Tibial artery (tissue), 4 donors: ENCODE measurements around the gene RNF213.

Source experiments
- DNase-seq, 2 donors: peaks; one replicate each; pipeline ENCODE4 v3.0.0-alpha.2; 2019
- H3K27ac ChIP-seq, 2 donors: fragments of 200-600 bp; sonication (generic) in 1 of 2; 1 replicate in 1 of 2; 2 replicates in 1 of 2; pipeline ENCODE4 v1.5.1; 2018 to 2019; ENCODE audit warnings: mild to moderate bottlenecking in 1 of 2
- H3K27me3 ChIP-seq, 2 donors: fragments of 200-600 bp; sonication (generic) in 1 of 2; one replicate each; pipeline versions ENCODE4 v1.5.1 to v1.6.0; 2016 to 2019
- H3K36me3 ChIP-seq, 3 donors: fragments of 200-600 bp; sonication (generic) in 2 of 3; one replicate each; pipeline ENCODE4 v1.5.1; 2016 to 2019; ENCODE audit warnings: mild to moderate bottlenecking in 2 of 3
- H3K4me1 ChIP-seq, 4 donors: fragments of 200-600 bp; sonication (generic) in 2 of 4; 1 replicate in 3 of 4; 2 replicates in 1 of 4; pipeline ENCODE4 v1.5.1; 2016 to 2019
- H3K4me3 ChIP-seq, 2 donors: fragments of 200-600 bp; sonication (generic) in 1 of 2; 1 replicate in 1 of 2; 2 replicates in 1 of 2; pipeline ENCODE4 v1.5.1; 2018 to 2019; ENCODE audit warnings: mild to moderate bottlenecking in 2 of 2
- H3K9me3 ChIP-seq, 3 donors: fragments of 200-600 bp; sonication (generic) in 1 of 3; one replicate each; pipeline ENCODE4 v1.5.1; 2016 to 2019
- intact Hi-C: fragments of 100-400 bp; cut with DNase I; formaldehyde crosslinking; loops from one replicate; pipeline ENCODE4 v1.15.0; 2023; ENCODE audit warnings: low total_unique reads
- TF ChIP-seq, protein P1 (sequence below), 2 experiments: fragments of 200-600 bp in 1 of 2; fragments of 450-650 bp in 1 of 2; IDR thresholded peaks; one replicate each; pipeline ENCODE4 v1.5.1; 2017 to 2019; ENCODE audit warnings: antibody characterized with exemption in 2 of 2, mild to moderate bottlenecking in 1 of 2, moderate library complexity in 1 of 2

RNF213 gene

DNA sequence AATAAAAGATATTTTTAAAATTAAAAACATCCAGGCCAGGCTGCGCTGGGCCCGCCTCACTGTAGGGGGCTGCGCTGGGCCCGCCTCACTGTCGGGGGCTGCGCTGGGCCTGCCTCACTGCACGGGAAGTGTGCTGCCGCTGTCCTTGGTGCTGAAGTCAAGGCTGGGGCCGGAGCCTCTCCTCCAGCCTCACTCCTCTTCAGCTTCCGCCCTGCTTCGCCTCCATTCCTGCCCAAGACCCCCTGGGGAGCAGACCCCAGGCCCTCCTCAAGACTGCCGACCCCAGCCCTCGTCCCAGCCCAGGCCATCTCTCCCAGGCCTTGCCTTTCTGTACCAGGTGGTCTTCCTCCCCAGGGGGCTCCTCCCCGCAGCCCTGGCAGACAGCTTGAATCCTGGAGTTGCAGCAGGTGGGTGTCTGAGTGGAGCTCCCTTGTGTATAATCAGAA lies 180.5 kb downstream of the RNF213 start:
- intact Hi-C loops = no loop called here
- Histone ChIP-seq H3K27me3 (peaks cover 0 to 8% of the 10 kb centered on the region in 2 donors), H3K4me3 (no peak overlapping the region), H3K9me3 (no peaks in the 10 kb centered on the region), H3K36me3 (peaks cover 4 to 27% (median 7%) of the 10 kb centered on the region in 3 donors), H3K27ac (no peak overlapping the region), H3K4me1 (no peaks in the 10 kb centered on the region)
- DNase-seq = no peak
- TF ChIP-seq, protein P1, sequence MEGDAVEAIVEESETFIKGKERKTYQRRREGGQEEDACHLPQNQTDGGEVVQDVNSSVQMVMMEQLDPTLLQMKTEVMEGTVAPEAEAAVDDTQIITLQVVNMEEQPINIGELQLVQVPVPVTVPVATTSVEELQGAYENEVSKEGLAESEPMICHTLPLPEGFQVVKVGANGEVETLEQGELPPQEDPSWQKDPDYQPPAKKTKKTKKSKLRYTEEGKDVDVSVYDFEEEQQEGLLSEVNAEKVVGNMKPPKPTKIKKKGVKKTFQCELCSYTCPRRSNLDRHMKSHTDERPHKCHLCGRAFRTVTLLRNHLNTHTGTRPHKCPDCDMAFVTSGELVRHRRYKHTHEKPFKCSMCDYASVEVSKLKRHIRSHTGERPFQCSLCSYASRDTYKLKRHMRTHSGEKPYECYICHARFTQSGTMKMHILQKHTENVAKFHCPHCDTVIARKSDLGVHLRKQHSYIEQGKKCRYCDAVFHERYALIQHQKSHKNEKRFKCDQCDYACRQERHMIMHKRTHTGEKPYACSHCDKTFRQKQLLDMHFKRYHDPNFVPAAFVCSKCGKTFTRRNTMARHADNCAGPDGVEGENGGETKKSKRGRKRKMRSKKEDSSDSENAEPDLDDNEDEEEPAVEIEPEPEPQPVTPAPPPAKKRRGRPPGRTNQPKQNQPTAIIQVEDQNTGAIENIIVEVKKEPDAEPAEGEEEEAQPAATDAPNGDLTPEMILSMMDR (IDR thresholded peaks at IDR 0.05) = no peak

DNA sequence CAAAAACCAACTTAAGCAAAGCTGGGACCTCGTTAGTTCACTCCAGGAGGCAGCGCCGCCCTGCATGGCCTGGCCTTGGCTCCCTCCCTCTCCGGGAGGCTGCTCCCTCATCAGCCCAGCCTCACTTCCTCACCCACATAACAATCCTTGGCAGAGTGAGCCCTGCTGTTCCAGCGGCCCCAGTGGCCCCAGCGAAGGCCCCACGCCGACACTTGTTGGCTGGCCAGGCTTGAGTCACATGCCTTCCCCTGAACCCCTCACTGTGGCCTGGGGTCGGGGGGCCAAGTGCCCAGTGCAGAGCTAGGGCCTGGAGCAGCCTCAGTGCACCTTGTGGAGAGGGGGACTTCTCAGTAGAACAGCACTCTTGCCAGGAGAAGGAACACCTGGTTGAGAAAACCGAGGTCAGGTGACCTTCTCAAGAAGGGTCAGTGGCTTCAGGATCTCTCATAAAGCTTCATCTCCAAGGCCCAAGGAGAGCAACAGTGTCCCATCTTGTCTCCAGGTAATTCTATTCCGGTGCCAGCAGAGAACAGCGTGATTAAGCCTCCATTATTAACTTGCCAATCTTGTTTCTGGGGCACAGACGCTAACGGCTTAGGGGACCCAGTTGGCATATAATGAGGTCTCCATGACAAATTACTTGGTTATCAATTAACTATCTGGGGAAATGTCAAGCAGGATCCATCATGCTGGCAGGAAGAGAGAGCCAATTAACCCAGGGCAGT lies 181.1 kb downstream of the RNF213 start:
- intact Hi-C loops = no loop called here

DNA sequence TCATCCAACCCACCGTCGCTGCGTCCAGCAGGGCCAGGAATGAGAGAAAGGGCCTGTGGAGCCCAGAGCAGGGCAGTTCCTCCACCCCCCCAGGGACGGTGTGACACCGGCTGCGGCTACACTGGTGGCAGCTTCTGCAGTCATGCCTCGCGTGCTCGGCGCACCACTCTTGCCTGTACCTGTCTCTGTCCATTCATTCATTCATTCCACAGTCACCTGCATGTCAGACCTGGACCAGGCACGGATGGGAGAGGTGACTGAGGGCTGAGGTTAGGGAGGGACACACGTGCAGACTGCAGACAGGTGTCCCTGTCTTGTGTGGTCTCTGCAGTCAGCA lies 181.6 kb downstream of the RNF213 start:
- H3K27me3 ChIP-seq = peaks cover 0 to 8% of the 10 kb centered on the region in 2 donors
- peaks cover 0 to 20% (median 2%) of the 10 kb centered on the region in 3 donors for H3K36me3 ChIP-seq
- H3K27ac ChIP-seq = no peak overlapping the region
- H3K4me1 ChIP-seq = no peaks in the 10 kb centered on the region
- intact Hi-C loops = no loop called here
- TF ChIP-seq, protein P1 (IDR thresholded peaks at IDR 0.05) = no peak
- DNase-seq = no peak
- H3K4me3 ChIP-seq = no peak overlapping the region
- no peaks in the 10 kb centered on the region for H3K9me3 ChIP-seq

More for the DNA sequence above, 181.1 kb downstream of the RNF213 start:
- TF ChIP-seq, protein P1 (IDR thresholded peaks at IDR 0.05) = no peak
- Histone ChIP-seq H3K36me3 (peaks cover 4 to 25% (median 7%) of the 10 kb centered on the region in 3 donors), H3K4me1 (no peaks in the 10 kb centered on the region), H3K27ac (no peak overlapping the region), H3K9me3 (no peaks in the 10 kb centered on the region), H3K27me3 (peaks cover 0 to 8% of the 10 kb centered on the region in 2 donors), H3K4me3 (no peak overlapping the region)
- no peak for DNase-seq

DNA sequence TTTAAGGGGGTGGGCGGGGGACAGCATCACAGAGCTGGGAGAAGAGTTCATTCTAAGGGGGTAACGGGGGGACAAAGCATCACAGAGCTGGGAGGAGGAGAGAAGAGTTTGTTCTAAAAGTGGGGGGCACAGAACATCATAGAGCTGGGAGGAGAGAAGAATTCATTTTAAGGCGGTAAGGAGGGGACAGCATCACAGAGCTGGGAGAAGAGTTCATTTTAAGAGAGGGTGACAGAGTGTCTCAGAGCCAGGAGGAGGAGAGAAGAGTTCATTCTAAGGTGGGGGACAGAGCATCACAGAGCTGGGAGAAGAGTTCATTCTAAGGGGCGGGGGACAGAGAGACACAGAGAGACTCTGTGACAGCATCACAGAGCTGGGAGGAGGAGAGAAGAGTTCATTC lies 182.1 kb downstream of the RNF213 start:
- TF ChIP-seq, protein P1 (IDR thresholded peaks at IDR 0.05) = no peak
- Histone ChIP-seq H3K9me3 (no peaks in the 10 kb centered on the region), H3K36me3 (peaks cover 0 to 18% (median 0%) of the 10 kb centered on the region in 3 donors), H3K4me3 (no peak overlapping the region), H3K4me1 (no peaks in the 10 kb centered on the region), H3K27ac (no peak overlapping the region), H3K27me3 (peaks cover 0 to 8% of the 10 kb centered on the region in 2 donors)
- DNase-seq = no peak
- intact Hi-C loops = no loop called here

DNA sequence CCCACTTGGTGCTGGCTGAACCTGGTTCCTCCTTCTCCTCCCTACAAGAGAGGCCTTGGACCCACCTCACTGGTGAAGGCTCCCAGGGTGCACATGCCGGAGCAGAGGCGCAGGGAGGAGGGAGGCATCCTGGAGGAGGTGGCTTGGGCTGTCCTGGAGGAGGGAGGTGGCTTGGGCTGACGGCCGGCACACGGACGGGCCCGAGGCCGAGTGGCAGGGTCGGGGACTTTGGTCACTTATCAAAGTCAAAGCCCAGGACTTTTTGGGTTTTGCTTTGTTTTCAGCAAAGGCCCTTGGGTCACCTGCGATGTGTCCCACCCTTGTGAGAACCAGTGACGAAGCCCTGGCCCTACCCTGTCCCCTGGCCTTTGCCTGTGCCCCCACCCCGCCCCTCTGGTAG lies 182.8 kb downstream of the RNF213 start:
- H3K27ac ChIP-seq = no peak overlapping the region
- H3K36me3 ChIP-seq = peaks cover 0 to 14% (median 0%) of the 10 kb centered on the region in 3 donors
- TF ChIP-seq, protein P1 (IDR thresholded peaks at IDR 0.05) = no peak
- H3K9me3 ChIP-seq = no peaks in the 10 kb centered on the region
- DNase-seq = no peak
- H3K27me3 ChIP-seq = peaks cover 0 to 8% of the 10 kb centered on the region in 2 donors
- no peaks in the 10 kb centered on the region for H3K4me1 ChIP-seq
- no peak overlapping the region for H3K4me3 ChIP-seq
- intact Hi-C loops = no loop called here
